SK-N-SH treated with all-trans-retinoic acid at 6 μM for 48 hours (cell line): ENCODE results near the gene ANO9.

Experiments
- ATAC-seq: fragments of 200-7000 bp; cut with Tn5 transposase; 3 replicates; pipeline ENCODE4 v1.9.1; 2020; ENCODE audit warnings: mild to moderate bottlenecking, moderate library complexity
- ARNTL ChIP-seq: fragments of 450-650 bp; formaldehyde crosslinking; IDR thresholded peaks from 2 replicates; pipeline ENCODE4 v1.5.0; 2020; ENCODE audit warnings: low read depth, mild to moderate bottlenecking, moderate library complexity, borderline replicate concordance
- BACH2 ChIP-seq: fragments of 250-450 bp; sonication (Bioruptor Pico); IDR thresholded peaks from 2 replicates; pipeline ENCODE4 v1.9.0; 2021; ENCODE audit warnings: mild to moderate bottlenecking, borderline replicate concordance
- ESRRG ChIP-seq: fragments of 250-450 bp; sonication (Bioruptor Pico); IDR thresholded peaks from 2 replicates; pipeline ENCODE4 v1.6.1; 2021; ENCODE audit warnings: mild to moderate bottlenecking
- GLIS3 ChIP-seq: fragments of 250-450 bp; sonication (Bioruptor Pico); IDR thresholded peaks from 2 replicates; pipeline ENCODE4 v1.5.0; 2020; ENCODE audit warnings: mild to moderate bottlenecking, moderate library complexity
- ISL1 ChIP-seq: fragments of 250-450 bp; sonication (Bioruptor Pico); IDR thresholded peaks from 2 replicates; pipeline ENCODE4 v2.1.2; 2022; ENCODE audit warnings: mild to moderate bottlenecking, moderate library complexity
- OSR1 ChIP-seq: fragments of 250-450 bp; sonication (Bioruptor Pico); IDR thresholded peaks from 2 replicates; pipeline ENCODE4 v1.8.0; 2022; ENCODE audit warnings: moderate library complexity, mild to moderate bottlenecking, inconsistent platforms
- PPARA ChIP-seq: fragments of 250-450 bp; sonication (Bioruptor Pico); IDR thresholded peaks from 2 replicates; pipeline ENCODE4 v1.5.0; 2020; ENCODE audit warnings: mild to moderate bottlenecking, borderline replicate concordance
- RARB ChIP-seq: fragments of 250-450 bp; sonication (Bioruptor Pico); IDR thresholded peaks from 2 replicates; pipeline ENCODE4 v1.8.0; 2021; ENCODE audit warnings: mild to moderate bottlenecking, moderate library complexity
- TCF4 ChIP-seq: fragments of 250-450 bp; sonication (Bioruptor Pico); IDR thresholded peaks from 2 replicates; pipeline ENCODE4 v1.8.0; 2021; ENCODE audit warnings: mild to moderate bottlenecking, moderate library complexity, borderline replicate concordance
- TOX ChIP-seq: fragments of 250-450 bp; sonication (Bioruptor Pico); IDR thresholded peaks from 2 replicates; pipeline ENCODE4 v1.8.0; 2021; ENCODE audit warnings: mild to moderate bottlenecking, moderate library complexity, borderline replicate concordance
- ZC3H10 ChIP-seq: fragments of 250-450 bp; sonication (Bioruptor Pico); IDR thresholded peaks from 2 replicates; pipeline ENCODE4 v1.5.1; 2021; ENCODE audit warnings: mild to moderate bottlenecking, moderate library complexity
- ZFP3 ChIP-seq: fragments of 250-450 bp; sonication (Bioruptor Pico); IDR thresholded peaks from 2 replicates; pipeline ENCODE4 v1.5.0; 2020; ENCODE audit warnings: mild to moderate bottlenecking, moderate library complexity
- ZFP30 ChIP-seq: fragments of 450-650 bp; formaldehyde crosslinking; IDR thresholded peaks from 2 replicates; pipeline ENCODE4 v1.5.0; 2022; ENCODE audit warnings: mild to moderate bottlenecking, moderate library complexity
- ZNF565 ChIP-seq: fragments of 450-650 bp; formaldehyde crosslinking; conservative IDR thresholded peaks from 2 replicates; pipeline ENCODE4 v1.5.0; 2020; ENCODE audit warnings: low read depth, mild to moderate bottlenecking, moderate library complexity
- ZNF70 ChIP-seq: fragments of 450-650 bp; formaldehyde crosslinking; IDR thresholded peaks from 2 replicates; pipeline ENCODE4 v1.5.0; 2020; ENCODE audit warnings: mild to moderate bottlenecking, moderate library complexity
- ZNF8 ChIP-seq: fragments of 450-650 bp; formaldehyde crosslinking; IDR thresholded peaks from 2 replicates; pipeline ENCODE4 v1.5.0; 2020; ENCODE audit warnings: mild to moderate bottlenecking, moderate library complexity
- TF ChIP-seq, protein P1 (sequence below): fragments of 250-450 bp; sonication (Bioruptor Pico); IDR thresholded peaks from 2 replicates; pipeline ENCODE4 v1.5.0; 2020; ENCODE audit warnings: mild to moderate bottlenecking, moderate library complexity
- TF ChIP-seq, protein P2 (sequence below): fragments of 250-450 bp; sonication (Bioruptor Pico); IDR thresholded peaks from 2 replicates; pipeline ENCODE4 v1.5.1; 2020; ENCODE audit warnings: low read depth, mild to moderate bottlenecking, moderate library complexity
- TF ChIP-seq, protein P3 (sequence below): fragments of 250-450 bp; sonication (Bioruptor Pico); IDR thresholded peaks from 2 replicates; pipeline ENCODE4 v1.8.0; 2021; ENCODE audit warnings: low read depth, mild to moderate bottlenecking, moderate library complexity, borderline replicate concordance
- TF ChIP-seq, protein P4 (sequence below): fragments of 250-450 bp; sonication (Bioruptor Pico); IDR thresholded peaks from 2 replicates; pipeline ENCODE4 v1.8.0; 2020; ENCODE audit warnings: mild to moderate bottlenecking, moderate library complexity, borderline replicate concordance

Gene ANO9

DNA sequence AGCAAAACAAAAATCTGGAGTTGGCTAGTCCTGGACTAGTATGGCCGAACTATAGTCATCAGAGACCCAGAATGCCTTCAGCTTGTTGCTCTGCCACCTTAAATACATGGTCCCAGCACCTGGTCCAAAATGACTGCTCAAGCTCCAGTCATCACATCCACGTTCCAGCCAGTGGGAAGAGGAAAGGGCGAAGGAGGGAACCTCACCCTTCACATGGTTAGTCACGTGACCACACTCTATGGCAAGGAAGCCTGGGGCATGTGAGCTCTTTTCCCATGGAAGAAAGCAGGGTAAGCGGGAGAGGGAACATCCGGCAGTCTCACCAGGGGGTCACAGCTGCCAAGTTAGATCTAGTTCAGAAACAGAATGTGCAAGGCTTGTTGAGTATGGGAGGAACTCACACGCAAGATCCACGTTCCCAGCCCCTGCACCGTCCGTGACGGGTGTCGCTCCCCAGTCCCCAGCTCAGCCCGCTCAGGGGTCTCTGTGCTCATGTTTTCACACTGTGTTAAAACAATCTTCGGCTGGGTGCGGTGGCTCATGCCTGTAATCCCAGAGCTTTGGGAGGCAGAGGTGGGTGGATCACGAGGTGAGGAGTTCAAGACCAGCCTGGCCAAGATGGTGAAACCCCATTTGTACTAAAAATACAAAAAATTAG, 1.9 kb upstream of the ANO9 start (continued):
- TF ChIP-seq, protein P1, sequence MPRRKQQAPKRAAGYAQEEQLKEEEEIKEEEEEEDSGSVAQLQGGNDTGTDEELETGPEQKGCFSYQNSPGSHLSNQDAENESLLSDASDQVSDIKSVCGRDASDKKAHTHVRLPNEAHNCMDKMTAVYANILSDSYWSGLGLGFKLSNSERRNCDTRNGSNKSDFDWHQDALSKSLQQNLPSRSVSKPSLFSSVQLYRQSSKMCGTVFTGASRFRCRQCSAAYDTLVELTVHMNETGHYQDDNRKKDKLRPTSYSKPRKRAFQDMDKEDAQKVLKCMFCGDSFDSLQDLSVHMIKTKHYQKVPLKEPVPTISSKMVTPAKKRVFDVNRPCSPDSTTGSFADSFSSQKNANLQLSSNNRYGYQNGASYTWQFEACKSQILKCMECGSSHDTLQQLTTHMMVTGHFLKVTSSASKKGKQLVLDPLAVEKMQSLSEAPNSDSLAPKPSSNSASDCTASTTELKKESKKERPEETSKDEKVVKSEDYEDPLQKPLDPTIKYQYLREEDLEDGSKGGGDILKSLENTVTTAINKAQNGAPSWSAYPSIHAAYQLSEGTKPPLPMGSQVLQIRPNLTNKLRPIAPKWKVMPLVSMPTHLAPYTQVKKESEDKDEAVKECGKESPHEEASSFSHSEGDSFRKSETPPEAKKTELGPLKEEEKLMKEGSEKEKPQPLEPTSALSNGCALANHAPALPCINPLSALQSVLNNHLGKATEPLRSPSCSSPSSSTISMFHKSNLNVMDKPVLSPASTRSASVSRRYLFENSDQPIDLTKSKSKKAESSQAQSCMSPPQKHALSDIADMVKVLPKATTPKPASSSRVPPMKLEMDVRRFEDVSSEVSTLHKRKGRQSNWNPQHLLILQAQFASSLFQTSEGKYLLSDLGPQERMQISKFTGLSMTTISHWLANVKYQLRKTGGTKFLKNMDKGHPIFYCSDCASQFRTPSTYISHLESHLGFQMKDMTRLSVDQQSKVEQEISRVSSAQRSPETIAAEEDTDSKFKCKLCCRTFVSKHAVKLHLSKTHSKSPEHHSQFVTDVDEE (CRISPR knock-in tag) = no peak
- TF ChIP-seq TOX (CRISPR knock-in tag) (no peak), ZFP3 (CRISPR knock-in tag) (no peak), TCF4 (CRISPR knock-in tag) (no peak), ZNF8 (CRISPR knock-in tag) (no peak), PPARA (CRISPR knock-in tag) (no peak), ISL1 (no peak)
- TF ChIP-seq, protein P2, sequence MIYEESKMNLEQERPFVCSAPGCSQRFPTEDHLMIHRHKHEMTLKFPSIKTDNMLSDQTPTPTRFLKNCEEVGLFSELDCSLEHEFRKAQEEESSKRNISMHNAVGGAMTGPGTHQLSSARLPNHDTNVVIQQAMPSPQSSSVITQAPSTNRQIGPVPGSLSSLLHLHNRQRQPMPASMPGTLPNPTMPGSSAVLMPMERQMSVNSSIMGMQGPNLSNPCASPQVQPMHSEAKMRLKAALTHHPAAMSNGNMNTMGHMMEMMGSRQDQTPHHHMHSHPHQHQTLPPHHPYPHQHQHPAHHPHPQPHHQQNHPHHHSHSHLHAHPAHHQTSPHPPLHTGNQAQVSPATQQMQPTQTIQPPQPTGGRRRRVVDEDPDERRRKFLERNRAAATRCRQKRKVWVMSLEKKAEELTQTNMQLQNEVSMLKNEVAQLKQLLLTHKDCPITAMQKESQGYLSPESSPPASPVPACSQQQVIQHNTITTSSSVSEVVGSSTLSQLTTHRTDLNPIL = no peak

DNA sequence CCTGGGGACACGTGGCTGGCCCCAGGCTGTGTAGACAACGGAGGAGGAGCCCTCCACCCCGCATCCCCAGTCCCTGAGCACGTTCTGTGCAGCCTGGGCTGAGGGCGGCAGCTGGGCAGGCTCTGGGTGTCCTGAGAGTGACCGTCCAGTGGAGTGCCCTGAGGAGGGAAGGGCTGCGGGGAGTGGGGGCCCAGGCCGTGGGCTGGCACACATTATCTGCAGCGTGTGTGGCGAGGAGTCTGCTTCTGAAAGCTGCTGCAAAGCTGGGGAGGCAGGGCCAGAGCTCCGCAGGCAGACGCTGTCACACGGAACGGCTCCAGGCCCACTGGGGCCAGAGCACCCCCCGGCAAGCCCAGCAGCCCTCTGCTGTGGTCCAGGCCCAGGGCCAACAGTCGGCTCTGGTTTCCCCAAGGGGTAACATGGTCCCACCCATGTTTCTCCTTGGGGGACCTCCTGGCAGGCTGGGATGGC, 835 bp upstream of the ANO9 start:
- no peak; the same call in 2 of the 3 replicates for ATAC-seq
- TF ChIP-seq BACH2 (CRISPR knock-in tag) (no peak), OSR1 (CRISPR knock-in tag) (no peak), RARB (CRISPR knock-in tag) (no peak), ZNF70 (CRISPR knock-in tag) (no peak), ZNF565 (CRISPR knock-in tag) (no peak), ZC3H10 (CRISPR knock-in tag) (no peak), ZFP30 (CRISPR knock-in tag) (no peak), ISL1 (no peak), ESRRG (CRISPR knock-in tag) (no peak), ARNTL (no peak), TOX (CRISPR knock-in tag) (no peak), TCF4 (CRISPR knock-in tag) (no peak), ZFP3 (CRISPR knock-in tag) (no peak), GLIS3 (CRISPR knock-in tag) (no peak)
- TF ChIP-seq, protein P2 = no peak
- TF ChIP-seq, protein P3, sequence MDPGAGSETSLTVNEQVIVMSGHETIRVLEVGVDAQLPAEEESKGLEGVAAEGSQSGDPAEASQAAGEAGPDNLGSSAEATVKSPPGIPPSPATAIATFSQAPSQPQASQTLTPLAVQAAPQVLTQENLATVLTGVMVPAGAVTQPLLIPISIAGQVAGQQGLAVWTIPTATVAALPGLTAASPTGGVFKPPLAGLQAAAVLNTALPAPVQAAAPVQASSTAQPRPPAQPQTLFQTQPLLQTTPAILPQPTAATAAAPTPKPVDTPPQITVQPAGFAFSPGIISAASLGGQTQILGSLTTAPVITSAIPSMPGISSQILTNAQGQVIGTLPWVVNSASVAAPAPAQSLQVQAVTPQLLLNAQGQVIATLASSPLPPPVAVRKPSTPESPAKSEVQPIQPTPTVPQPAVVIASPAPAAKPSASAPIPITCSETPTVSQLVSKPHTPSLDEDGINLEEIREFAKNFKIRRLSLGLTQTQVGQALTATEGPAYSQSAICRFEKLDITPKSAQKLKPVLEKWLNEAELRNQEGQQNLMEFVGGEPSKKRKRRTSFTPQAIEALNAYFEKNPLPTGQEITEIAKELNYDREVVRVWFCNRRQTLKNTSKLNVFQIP = no peak
- TF ChIP-seq, protein P1 (CRISPR knock-in tag) = no peak
- TF ChIP-seq, protein P4, sequence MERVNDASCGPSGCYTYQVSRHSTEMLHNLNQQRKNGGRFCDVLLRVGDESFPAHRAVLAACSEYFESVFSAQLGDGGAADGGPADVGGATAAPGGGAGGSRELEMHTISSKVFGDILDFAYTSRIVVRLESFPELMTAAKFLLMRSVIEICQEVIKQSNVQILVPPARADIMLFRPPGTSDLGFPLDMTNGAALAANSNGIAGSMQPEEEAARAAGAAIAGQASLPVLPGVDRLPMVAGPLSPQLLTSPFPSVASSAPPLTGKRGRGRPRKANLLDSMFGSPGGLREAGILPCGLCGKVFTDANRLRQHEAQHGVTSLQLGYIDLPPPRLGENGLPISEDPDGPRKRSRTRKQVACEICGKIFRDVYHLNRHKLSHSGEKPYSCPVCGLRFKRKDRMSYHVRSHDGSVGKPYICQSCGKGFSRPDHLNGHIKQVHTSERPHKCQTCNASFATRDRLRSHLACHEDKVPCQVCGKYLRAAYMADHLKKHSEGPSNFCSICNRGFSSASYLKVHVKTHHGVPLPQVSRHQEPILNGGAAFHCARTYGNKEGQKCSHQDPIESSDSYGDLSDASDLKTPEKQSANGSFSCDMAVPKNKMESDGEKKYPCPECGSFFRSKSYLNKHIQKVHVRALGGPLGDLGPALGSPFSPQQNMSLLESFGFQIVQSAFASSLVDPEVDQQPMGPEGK (CRISPR knock-in tag) = no peak
